Measurements from ENCODE around the gene LMOD1.

DNA sequence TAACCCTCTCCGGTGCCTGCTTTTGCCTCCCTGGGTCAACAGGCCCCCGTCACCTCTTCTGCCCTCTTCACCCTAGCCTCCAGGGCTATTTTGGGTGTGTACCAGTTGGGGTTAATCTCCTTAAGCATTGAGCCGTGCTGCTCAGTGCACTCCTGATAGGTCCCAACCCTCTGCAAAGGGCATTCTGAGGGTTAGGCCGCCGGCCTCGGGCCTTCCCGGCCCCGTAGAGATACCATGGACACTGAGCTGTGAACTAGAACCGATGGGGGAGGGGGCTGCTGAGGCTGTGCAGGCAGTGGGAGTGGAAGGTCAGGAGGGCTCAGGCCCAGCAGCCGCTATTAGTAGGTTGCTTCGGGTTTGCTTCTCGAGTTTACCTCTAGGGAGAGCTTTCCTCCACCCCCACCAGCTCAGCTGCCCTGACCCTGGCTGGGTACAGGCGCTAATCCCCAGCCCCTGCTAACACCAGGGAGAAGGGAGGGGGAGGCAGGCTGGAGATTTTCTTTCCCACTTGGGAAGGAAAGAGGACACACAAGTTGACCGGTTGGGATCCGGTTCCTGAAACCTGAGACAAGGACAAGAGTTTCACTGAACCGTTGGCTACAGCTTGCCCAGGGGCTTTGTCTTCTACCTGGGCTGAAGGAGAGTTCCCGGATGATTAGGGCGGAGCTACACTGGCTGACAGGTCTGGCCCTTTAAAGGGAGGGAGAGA, 4.8 kb downstream of the LMOD1 start:
- TF ChIP-seq CTCF (IDR thresholded peaks at IDR 0.05; ENCODE audit: borderline replicate concordance, extremely low read depth, low read length, poor library complexity, severe bottlenecking) = no peak
- no peak for TF ChIP-seq EZH2 (IDR thresholded peaks at IDR 0.05; ENCODE audit: borderline replicate concordance, low read depth, low read length, severe bottlenecking)

Data from DND-41 (cell line).